Fibroblast of gingiva (primary cell): Measurements from ENCODE around the gene MRPS24.

ENCODE experiments used
- DNase-seq: peaks from one replicate; pipeline ENCODE4 v3.0.0-alpha.2; 2011; ENCODE audit warnings: low read depth

MRPS24 gene

DNA sequence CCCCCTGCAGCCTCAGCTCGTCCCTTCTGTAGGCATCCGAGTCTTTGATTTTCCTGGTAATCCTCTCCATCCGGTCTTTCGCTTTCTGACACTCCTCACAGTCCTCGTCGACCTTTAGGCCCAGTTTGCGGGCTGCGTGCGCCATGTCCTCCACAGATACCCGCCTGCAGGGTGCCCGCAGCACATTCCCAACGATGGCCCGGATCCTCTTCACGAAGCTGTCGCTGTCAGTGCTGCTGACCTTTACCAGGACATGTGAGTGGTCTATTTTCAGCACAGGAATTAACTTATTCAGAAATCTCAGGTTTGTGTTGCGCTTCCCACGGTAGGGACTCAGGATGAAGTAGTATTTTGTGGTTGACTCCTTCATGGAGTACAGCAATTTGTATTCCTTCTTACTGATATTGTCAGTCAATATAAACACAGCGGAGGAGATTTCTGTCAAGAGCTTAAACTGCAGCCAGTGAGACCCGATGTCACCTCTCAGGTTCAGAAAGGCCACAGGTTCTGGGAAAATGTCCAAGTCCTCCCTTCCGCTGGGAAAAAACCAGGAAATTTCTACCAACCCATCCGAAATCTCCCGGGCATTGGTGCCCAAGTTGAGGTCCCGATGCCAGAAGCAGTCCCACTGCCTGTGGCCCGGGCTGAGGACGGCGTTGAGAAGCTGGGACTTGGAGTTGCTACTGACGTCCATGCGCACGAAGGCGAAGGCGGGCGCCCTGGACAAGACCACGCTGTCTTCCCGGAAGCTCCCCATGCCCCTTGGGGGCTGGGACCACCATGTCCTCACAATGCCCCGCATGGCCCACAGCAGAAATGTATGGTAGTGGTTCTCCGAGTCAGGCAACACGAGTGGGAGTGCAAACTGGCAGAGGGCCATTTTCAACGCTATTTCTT is 8.9 kb upstream of the MRPS24 start:
- DNase-seq = no peak

DNA sequence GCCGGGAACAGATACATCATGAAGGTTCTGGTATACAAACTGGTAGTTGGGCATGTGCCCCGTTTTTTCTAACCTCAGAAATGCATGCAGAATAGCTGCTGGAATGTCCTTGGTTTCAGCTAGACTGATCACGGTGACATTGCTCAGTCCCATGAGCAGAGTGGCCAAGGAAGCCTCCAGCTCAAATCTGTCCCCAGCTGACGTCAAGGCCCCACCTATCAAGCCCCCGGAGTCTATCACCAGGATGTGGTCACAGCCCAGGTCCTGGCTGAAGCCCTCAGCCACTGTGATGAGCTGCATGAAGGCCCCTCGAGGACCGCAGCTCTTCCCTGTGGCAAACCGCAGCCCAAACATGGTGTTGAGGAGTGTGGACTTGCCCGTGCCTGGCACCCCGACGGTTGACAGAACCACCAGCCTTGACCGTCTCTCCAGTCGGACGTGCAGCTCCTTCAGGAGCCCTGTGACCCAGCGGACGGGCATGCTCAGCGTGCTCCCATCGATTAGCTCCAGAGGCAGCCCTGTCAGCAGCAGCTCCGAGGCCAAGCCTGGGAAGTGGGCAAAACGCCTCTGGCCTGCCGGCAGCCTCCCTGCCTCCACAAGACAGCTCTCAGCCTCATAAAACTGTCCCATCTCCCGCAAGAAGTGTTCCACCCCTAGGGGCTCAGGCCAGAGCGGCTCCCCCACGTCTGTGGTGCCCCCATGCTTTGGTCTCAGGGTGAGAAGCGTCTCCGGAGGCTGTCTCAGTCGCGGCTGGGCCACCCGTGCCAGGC is 7.8 kb upstream of the MRPS24 start:
- no peak for DNase-seq

DNA sequence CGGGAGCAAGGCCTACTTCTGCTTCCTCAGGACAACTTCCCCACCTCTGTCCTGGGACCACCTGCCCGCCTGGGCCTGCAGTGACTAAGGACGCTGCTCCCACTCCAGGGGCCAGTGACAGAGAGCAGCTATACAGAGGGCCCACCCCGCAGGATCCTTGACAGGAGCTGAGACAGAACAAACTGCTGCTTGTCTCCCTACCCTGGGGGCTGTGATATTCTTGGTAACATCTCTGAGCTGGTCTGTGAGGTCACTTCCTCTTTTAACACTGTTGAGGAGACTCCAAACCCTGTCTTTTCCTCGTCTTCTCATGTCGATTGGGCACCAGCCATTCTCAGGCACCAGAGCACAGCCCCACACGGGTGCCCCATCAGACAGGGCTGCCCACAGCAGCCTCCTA is 6.9 kb upstream of the MRPS24 start:
- no peak for DNase-seq

GRCh38 chr7:43873300-43873699 is 4.0 kb upstream of the MRPS24 start:
- peak; percentile 79 for DNase-seq

- DNase-seq = peak; percentile 80
Observed at GRCh38 chr7:43872406-43873110, 3.2 kb upstream of the MRPS24 start.

DNA sequence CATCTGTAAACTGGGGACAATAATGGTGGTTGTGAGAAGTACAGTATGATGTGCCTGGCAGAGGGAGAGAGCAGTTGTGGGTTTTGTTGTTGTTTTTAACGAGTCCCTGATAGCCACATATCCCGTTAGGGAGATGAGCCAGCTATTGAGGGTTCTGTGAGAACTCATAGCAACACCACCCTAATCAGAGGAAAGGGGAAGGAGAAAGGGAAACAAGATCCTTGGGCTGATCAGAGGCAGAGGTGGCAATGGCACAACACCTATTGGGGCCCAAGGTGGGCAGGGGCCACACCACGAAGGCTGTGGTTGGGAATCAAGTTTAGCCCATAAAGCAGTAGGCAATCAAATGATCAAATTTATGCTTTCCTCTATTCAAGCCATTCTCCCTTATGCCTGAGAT is 1.7 kb upstream of the MRPS24 start:
- no peak for DNase-seq

DNA sequence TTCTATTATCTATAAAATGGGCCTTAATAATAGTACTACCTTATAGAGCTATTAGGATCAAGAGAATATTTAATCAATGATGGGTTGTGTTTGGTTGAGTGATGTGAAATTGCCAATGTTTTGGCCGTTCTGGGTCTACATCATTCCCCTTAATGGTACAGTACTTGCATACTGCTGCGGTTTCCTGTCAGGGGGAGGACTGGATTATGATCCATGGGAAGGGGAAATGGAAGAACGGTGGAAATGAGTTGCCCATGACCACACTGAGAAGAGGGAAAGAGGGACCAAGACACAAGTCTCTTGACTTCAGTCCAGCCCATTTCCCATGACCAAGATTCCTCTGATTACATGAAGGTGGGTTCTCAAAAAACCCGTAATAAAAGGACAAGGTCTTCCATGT is 999 bp upstream of the MRPS24 start:
- no peak for DNase-seq

DNA sequence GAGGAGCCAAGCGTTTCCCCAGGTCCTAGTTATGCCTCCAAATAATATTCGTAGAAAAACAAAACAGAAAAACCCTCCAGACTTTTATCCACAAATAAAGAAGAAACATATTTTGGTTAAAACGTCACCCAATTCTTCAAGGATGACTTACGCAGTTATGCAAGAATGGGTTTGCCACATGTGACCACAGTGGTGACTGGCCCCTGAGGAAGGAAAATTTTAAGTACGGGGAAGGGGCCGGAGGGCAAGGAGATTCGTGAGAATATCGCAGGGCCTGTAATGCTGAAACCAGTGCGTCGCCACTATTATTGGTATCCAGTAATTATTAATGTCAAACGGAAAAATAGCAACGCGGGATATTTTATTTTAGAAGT is 537 bp upstream of the MRPS24 start:
- DNase-seq = peak; percentile 89

DNA sequence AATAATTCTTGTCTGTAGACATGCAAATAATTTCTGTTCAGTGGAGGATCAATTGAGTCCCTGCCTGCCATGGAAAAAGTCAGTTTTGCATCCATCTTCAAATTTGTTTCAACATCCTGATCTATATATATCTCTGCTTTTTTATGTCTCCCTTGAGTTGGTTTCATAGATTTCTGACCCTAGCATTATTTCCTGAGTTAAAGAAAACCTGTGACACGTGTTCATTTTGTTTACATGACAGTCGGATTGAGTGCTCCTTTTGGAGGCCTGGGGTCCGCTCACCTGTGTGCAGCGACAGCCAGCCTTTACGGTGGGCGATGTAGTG is 674 bp downstream of the MRPS24 start:
- DNase-seq = no peak

DNA sequence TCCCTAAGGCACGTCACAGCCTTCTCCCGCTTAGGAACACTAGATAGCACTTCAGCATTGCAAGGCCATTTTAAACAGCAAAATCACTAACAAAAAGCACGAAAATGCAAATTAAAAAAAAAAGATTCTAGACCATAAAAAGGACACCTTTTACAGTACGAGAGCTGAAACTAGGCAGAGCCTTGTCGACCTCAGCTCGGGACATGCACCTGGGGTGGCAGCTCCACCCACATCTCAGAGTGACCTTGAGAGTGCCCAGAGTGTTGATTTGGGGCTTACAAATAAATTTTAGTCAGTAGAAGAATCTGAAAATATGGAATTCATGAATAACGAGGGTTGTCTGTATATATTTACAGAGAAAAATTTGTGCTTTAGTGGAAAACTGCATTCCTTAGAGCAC is 1.1 kb downstream of the MRPS24 start:
- DNase-seq = no peak

DNA sequence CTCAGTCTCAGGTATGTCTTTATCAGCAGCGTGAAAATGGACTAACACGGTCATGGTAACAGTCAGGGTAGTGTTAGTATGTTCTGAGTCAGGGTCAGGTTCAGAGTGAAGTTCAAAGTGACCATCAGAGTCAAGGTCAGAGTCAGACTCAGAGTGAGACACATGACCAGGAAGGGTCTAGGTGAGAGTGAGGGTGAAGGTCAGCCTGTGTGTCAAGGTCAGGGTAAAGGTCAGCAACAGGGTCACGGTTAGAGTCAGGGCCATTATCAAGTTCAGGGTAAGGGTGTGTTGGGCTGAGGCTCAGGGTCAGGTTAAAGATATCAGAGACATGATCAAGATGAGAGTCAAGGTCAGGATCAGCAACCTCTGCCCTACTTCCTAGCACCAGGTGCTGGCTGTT is 4.0 kb downstream of the MRPS24 start:
- no peak for DNase-seq

DNA sequence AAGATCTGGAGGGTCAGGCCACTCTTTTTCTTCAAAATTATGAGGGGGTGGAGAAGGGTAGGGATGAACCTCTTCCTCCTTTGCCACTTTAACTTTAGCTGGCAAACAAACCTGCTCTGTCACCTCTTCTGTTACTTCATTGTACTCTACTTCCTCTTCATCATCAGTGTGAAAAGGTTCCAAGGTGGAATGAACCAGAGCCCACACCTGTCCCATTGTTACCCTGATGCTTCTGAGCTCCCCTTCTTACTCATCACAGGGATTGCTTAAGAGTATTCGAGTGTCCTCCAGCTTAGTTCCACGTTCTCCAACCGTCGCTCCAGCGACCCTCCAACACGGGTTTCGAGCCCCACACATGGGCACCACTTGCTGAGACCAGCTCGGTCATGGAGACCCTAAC is 5.2 kb downstream of the MRPS24 start:
- no peak for DNase-seq

DNA sequence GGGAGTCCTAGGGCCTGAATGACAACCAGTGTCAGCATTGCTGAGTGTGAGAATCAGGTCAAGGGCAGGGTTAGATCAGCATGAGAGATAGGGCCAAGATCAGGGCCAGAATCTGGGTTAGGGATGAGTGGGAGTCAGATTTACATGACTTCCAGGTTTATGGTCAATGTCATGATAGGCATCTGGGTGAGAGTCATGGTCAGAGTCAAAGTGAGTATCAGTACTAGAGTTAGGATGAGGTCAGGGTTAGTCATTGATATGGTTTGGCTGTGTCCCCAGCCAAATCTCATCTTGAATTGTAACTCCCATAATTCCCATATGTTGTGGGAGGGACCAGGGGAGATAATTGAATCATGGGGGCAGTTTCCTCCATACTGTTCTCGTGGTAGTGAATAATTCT is 12.3 kb downstream of the MRPS24 start:
- DNase-seq = no peak

GRCh38 chr7:43856316-43856715 is 13.0 kb downstream of the MRPS24 start:
- no peak for DNase-seq

DNA sequence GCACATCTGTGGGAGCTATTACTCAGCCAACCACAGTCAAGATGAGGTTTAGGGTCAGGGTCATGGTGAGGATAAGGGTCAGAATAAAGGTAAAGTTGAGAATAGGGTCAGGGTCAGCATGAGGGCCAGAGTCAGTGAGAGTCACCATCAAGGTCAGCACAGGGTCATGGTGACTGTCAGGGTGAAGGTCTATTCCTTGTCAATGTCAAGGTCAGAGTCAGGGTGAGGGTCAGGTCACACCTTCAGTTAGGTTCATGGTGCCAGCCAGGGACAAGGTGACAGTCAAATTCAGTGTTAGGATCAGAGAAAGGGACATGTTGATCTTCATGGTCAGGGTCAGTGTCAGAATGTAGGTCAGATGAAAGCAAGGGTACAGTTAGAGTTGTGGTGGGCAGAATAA is 14.1 kb downstream of the MRPS24 start:
- DNase-seq = no peak

GRCh38 chr7:43851805-43852204 is 17.5 kb downstream of the MRPS24 start:
- no peak for DNase-seq

DNA sequence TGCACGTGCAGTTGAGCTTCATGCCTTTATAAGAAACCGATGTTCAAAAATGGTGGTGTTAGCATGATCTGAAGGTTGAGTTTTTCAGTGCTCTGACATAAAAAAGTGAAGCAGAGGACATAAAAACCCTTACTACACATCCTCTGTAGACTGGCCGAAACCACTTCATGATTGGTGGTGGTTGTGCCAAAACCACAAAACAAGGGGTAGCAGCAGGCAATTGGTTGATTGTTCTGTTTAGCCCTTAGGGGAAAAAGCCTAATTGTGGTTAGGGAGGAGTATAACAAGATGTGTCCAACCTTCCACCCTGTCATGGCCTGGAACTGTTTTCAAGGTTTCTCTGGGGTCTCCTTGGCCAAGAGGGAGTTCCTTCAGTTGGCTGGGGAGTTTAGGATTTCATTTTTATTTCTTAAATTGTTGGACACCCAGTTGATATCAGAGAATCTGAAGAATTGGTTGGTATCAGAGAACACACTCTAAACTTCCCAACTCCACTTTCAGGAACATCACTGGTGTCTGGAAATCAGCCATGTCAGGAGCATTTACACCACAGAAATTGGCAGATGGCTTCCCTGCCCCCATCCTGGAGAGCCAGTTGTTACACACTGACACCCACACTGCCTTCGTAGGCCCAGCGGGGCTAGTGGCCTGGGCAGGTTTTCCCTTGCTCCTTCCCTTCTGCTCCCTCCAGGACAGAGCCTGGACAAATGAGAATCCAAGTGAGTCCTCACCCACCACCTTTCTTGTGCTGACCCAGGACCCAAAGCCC is 18.8 kb downstream of the MRPS24 start:
- no peak for DNase-seq

DNA sequence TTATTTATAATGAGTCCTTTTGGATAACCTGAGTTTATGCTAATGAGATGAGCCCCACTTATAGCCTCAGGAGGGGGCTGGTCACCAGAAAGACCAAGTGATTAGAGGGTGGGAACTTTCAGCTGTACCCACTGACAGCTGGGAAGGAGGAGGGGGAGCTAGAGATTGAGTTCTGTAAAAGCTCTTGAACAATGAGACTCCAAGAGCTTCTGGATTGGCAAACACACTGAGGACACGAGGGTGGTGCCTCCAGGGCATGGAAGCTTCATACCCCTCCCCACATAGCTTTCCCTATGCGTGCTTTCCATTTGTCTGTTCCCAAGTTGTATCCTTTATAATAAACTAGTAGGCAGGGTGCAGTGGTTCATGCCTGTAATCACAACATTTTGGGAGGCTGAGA is 20.3 kb downstream of the MRPS24 start:
- DNase-seq = no peak

DNA sequence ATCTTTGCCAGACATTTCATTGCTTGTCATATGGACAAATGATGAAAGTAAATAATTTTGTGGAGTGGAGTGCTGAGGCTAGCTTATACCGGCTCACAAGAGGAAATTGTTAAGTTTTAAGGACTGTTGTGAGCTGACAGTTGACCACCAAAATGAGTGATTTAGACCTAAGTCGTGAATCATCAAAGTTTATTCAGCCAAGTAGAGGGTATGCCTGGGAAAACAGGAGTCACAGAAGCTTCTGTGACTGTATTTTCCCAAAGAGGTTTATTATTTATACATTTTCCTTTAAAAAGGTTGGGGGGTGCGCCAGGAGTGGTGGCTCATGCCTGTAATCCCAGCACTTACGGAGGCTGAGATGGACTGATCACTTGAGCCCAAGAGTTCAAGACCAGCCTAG is 21.8 kb downstream of the MRPS24 start:
- no peak for DNase-seq

DNA sequence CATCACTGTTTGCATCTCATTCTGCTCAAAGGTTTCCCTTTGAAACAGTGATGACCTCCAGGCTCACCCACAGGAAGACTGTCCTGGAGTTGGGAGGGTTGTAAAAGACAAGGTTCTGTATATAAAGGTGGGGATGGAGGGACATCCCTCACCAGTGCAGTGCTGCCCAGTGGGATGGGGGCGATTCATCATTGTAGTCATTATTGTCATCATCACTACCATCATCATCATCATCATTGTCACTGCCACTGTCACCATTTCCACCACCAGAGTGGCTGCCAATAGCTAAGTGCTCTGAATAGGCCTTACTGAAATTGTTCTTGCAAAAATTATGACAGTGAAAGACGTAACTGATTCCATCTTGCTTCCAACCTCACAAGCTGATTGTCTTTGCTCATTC is 24.7 kb downstream of the MRPS24 start:
- no peak for DNase-seq

GRCh38 chr7:43844257-43844656 is 25.1 kb downstream of the MRPS24 start:
- no peak for DNase-seq

DNA sequence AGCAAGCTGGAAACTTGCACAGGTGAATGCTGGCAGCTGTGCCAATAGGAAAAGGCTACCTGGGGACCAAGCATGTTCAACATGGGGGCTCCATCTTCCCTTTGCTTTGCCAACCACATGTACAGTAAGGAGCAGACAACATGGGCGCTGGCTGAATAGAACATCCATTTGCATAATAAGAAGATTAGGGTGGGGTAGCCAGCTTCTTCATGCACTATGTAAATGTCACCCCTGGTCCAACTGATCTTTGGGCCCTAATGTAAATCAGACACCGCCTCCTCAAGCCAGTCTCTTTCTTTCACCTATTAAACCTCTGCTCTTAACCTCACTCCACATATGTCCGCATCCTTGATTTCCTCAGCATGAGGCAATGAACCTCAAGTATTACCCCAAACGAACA is 26.0 kb downstream of the MRPS24 start:
- no peak for DNase-seq
